Ovary (tissue), 9 donors: Measurements from ENCODE around the gene ZSCAN22. TPM values are rescaled to one million over a fixed set of nuclear protein-coding genes. Genes with fewer than 3 reads are reported as not detected.

Source experiments
- microRNA-seq, 3 donors: library from miRNA; unstranded; fragments of <30 nt; microRNA quantifications; one replicate each; pipeline versions ENCODE4 to v1.2.0, GENCODE V29; 2019 to 2020
- polyA plus RNA-seq, 2 donors: library from polyadenylated mRNA; stranded (reverse); fragments of 200-250 nt in 1 of 2; fragments of 350-450 nt in 1 of 2; fragmentation: Illumina TruSeq in 1 of 2; extraction: RNeasy Lipid Tissue Mini Kit (QIAGEN cat#74804) in 1 of 2; gene quantifications; one replicate each; pipeline ENCODE4 v1.2.3, GENCODE V29; 2013 to 2014
- small RNA-seq: library from RNA; depleted of rRNA; stranded (forward); fragments of <200 nt; gene quantifications from one replicate; pipeline ENCODE3, GENCODE V24; 2016
- total RNA-seq, 7 donors: library from RNA; depleted of rRNA in 2 of 7; stranded (reverse); fragments of >200 nt in 2 of 7; fragmentation: NEBNext Ultra II Directional in 3 of 7; extraction: Animal tissue kit (Norgen Biotek cat#: 25700) in 3 of 7; gene quantifications; one replicate each; pipeline versions ENCODE4 v1.1.0 to v1.2.4, GENCODE V29; 2016 to 2023
- donor health status: DM: no; HTN: no; CAD: no; lungs with moderate emphysema.
- donor health status: DM: no; HTN: no; CAD: no.
- donor health status: Bipolar disorder and iron deficiency.
- donor health status: DM: yes; HTN: yes; CAD: no.
- donor health status: DM: no; HTN: no; CAD: no.
- donor health status: DM: yes; HTN: yes; CAD: no.

Gene ZSCAN22
- total and polyA plus RNA-seq, 9 donors = 1.1 to 6.1 (median 4.1) TPM

Small RNA genes lying within 50 kb of the gene (microRNA-seq; reads per million reads assigned to microRNA genes)
- gene MIR4754 = 0 to 0.16 (median 0) reads per million in 3 donors
- gene MIR6806 = 0 reads per million in 3 donors

Small RNA genes lying within 50 kb of the gene (small RNA-seq; reads per million reads assigned to genes)
- gene MIR4754 = not detected
- not detected for gene MIR6806
- gene RNA5SP473 = 0.35 reads per million

Other genes starting within 250 kb of the ZSCAN22 start
- 100 to 1,000 TPM in 5 of 7 donors, 10 to 100 TPM in 2; 95.9 to 144 (median 119) TPM for gene ZSCAN18, start 228.8 kb upstream of the ZSCAN22 start, total RNA-seq
- gene ZSCAN18, start 228.8 kb upstream of the ZSCAN22 start, polyA plus RNA-seq = 10 to 100 TPM; 32.1 to 93.3 TPM
- 10 to 100 TPM in 5 of 7 donors, 1 to 10 TPM in 2; 5.6 to 16.9 (median 13.5) TPM for gene ZNF329, start 176.2 kb upstream of the ZSCAN22 start, total RNA-seq
- gene ZNF329, start 176.2 kb upstream of the ZSCAN22 start, polyA plus RNA-seq = 10 to 100 TPM in 1 of 2 donors, 1 to 10 TPM in 1; 7.3 to 14.9 TPM
- gene ZNF274, start 143.9 kb upstream of the ZSCAN22 start, total RNA-seq = 10 to 100 TPM; 26.1 to 61.5 (median 45.3) TPM
- 10 to 100 TPM; 20.4 to 22.4 TPM for gene ZNF274, start 143.9 kb upstream of the ZSCAN22 start, polyA plus RNA-seq
- gene ZNF544, start 98.1 kb upstream of the ZSCAN22 start, total RNA-seq = 10 to 100 TPM; 20.8 to 39.8 (median 37.5) TPM
- gene ZNF544, start 98.1 kb upstream of the ZSCAN22 start, polyA plus RNA-seq = 10 to 100 TPM; 16.8 to 18.3 TPM
- 10 to 100 TPM in 1 of 7 donors, 1 to 10 TPM in 6; 4.8 to 10.6 (median 8.0) TPM for gene ZNF8, start 48.0 kb upstream of the ZSCAN22 start, total RNA-seq
- gene ZNF8, start 48.0 kb upstream of the ZSCAN22 start, polyA plus RNA-seq = 1 to 10 TPM; 2.7 to 4.2 TPM
- 10 to 100 TPM; 26.9 to 37.6 (median 29.9) TPM for gene ERVK3-1, start 21.6 kb upstream of the ZSCAN22 start, total RNA-seq
- gene ERVK3-1, start 21.6 kb upstream of the ZSCAN22 start, polyA plus RNA-seq = 10 to 100 TPM; 27.4 to 52.5 TPM
- 10 to 100 TPM in 2 of 7 donors, 1 to 10 TPM in 5; 2.6 to 32.4 (median 4.8) TPM for gene A1BG, start 26.5 kb downstream of the ZSCAN22 start, total RNA-seq
- gene A1BG, start 26.5 kb downstream of the ZSCAN22 start, polyA plus RNA-seq = 10 to 100 TPM in 1 of 2 donors, under 1 TPM in 1; 0.38 to 11.8 TPM
- 1 to 10 TPM; 2.5 to 6.5 (median 3.4) TPM for gene ZNF497, start 35.8 kb downstream of the ZSCAN22 start, total RNA-seq
- gene ZNF497, start 35.8 kb downstream of the ZSCAN22 start, polyA plus RNA-seq = 1 to 10 TPM in 1 of 2 donors, under 1 TPM in 1; 0.30 to 2.2 TPM
- 1 to 10 TPM; 1.4 to 3.2 (median 2.7) TPM for gene ZNF837, start 54.0 kb downstream of the ZSCAN22 start, total RNA-seq
- gene ZNF837, start 54.0 kb downstream of the ZSCAN22 start, polyA plus RNA-seq = 1 to 10 TPM in 1 of 2 donors, not detected in 1; 2.3 TPM
- gene RPS5, start 60.3 kb downstream of the ZSCAN22 start, total RNA-seq = 1,000 to 10,000 TPM; 1,875 to 5,180 (median 2,346) TPM
- 1,000 to 10,000 TPM in 1 of 2 donors, 100 to 1,000 TPM in 1; 715 to 3,775 TPM for gene RPS5, start 60.3 kb downstream of the ZSCAN22 start, polyA plus RNA-seq
- not detected for gene RNF225, start 68.7 kb downstream of the ZSCAN22 start, total RNA-seq
- gene RNF225, start 68.7 kb downstream of the ZSCAN22 start, polyA plus RNA-seq = not detected
- 10 to 100 TPM; 12.6 to 24.3 (median 22.0) TPM for gene ZNF584, start 81.7 kb downstream of the ZSCAN22 start, total RNA-seq
- gene ZNF584, start 81.7 kb downstream of the ZSCAN22 start, polyA plus RNA-seq = 10 to 100 TPM; 11.0 to 12.0 TPM
- 10 to 100 TPM in 2 of 7 donors, 1 to 10 TPM in 5; 6.2 to 12.5 (median 8.6) TPM for gene ZNF132, start 113.2 kb downstream of the ZSCAN22 start, total RNA-seq
- gene ZNF132, start 113.2 kb downstream of the ZSCAN22 start, polyA plus RNA-seq = 1 to 10 TPM; 3.3 to 5.9 TPM
- gene ZNF324B, start 124.6 kb downstream of the ZSCAN22 start, total RNA-seq = 10 to 100 TPM in 1 of 7 donors, 1 to 10 TPM in 6; 4.7 to 11.4 (median 8.5) TPM
- 1 to 10 TPM; 4.2 to 4.7 TPM for gene ZNF324B, start 124.6 kb downstream of the ZSCAN22 start, polyA plus RNA-seq
- 10 to 100 TPM; 14.2 to 20.2 (median 18.6) TPM for gene ZNF324, start 140.1 kb downstream of the ZSCAN22 start, total RNA-seq
- 1 to 10 TPM; 3.9 to 8.7 TPM for gene ZNF324, start 140.1 kb downstream of the ZSCAN22 start, polyA plus RNA-seq
- 10 to 100 TPM; 16.2 to 20.9 (median 18.6) TPM for gene ZNF446, start 149.4 kb downstream of the ZSCAN22 start, total RNA-seq
- gene ZNF446, start 149.4 kb downstream of the ZSCAN22 start, polyA plus RNA-seq = 10 to 100 TPM in 1 of 2 donors, 1 to 10 TPM in 1; 1.9 to 24.9 TPM
- 10 to 100 TPM in 4 of 7 donors, 1 to 10 TPM in 3; 6.5 to 14.8 (median 11.1) TPM for gene SLC27A5, start 185.0 kb downstream of the ZSCAN22 start, total RNA-seq
- 10 to 100 TPM in 1 of 2 donors, under 1 TPM in 1; 0.70 to 14.2 TPM for gene SLC27A5, start 185.0 kb downstream of the ZSCAN22 start, polyA plus RNA-seq
- 10 to 100 TPM in 5 of 7 donors, 1 to 10 TPM in 2; 8.1 to 23.3 (median 17.3) TPM for gene ZBTB45, start 192.8 kb downstream of the ZSCAN22 start, total RNA-seq
- 10 to 100 TPM in 1 of 2 donors, 1 to 10 TPM in 1; 1.1 to 11.6 TPM for gene ZBTB45, start 192.8 kb downstream of the ZSCAN22 start, polyA plus RNA-seq
- 100 to 1,000 TPM; 193 to 505 (median 348) TPM for gene TRIM28, start 217.1 kb downstream of the ZSCAN22 start, total RNA-seq
- gene TRIM28, start 217.1 kb downstream of the ZSCAN22 start, polyA plus RNA-seq = 100 to 1,000 TPM; 270 to 294 TPM
- gene CHMP2A, start 228.1 kb downstream of the ZSCAN22 start, total RNA-seq = 100 to 1,000 TPM in 2 of 7 donors, 10 to 100 TPM in 5; 54.2 to 105 (median 96.1) TPM
- gene CHMP2A, start 228.1 kb downstream of the ZSCAN22 start, polyA plus RNA-seq = 100 to 1,000 TPM; 137 to 143 TPM
- gene UBE2M, start 231.6 kb downstream of the ZSCAN22 start, total RNA-seq = 10 to 100 TPM; 13.8 to 75.0 (median 62.6) TPM
- 100 to 1,000 TPM in 1 of 2 donors, 10 to 100 TPM in 1; 43.8 to 110 TPM for gene UBE2M, start 231.6 kb downstream of the ZSCAN22 start, polyA plus RNA-seq
- 10 to 100 TPM; 26.2 to 48.0 (median 30.6) TPM for gene MZF1, start 246.3 kb downstream of the ZSCAN22 start, total RNA-seq
- gene MZF1, start 246.3 kb downstream of the ZSCAN22 start, polyA plus RNA-seq = 10 to 100 TPM; 10.8 to 32.5 TPM